HepG2 (cell line): ENCODE results near the gene S1PR3. TPM values are rescaled to one million over a fixed set of nuclear protein-coding genes. Genes with fewer than 3 reads are reported as not detected.

Experiments
- ARID5B ChIP-seq: IDR thresholded peaks from 2 replicates; pipeline ENCODE4 v1.4.0; 2020; ENCODE audit warnings: mild to moderate bottlenecking, missing genetic modification reagents
- HCFC1 ChIP-seq: fragments of 150-350 bp; IDR thresholded peaks from 2 replicates; pipeline ENCODE4 v1.6.1; 2014; ENCODE audit warnings: low read depth, low read length
- MAZ ChIP-seq, 2 experiments: sonication (generic) in 1 of 2; formaldehyde crosslinking in 1 of 2; IDR thresholded peaks; 2 replicates each; pipeline versions ENCODE4 v1.5.0 to v1.6.1; 2012 to 2020; ENCODE audit warnings: low read depth in 2 of 2, mild to moderate bottlenecking in 2 of 2, borderline replicate concordance in 1 of 2, improper control_type of control experiment in 1 of 2, low read length in 1 of 2, missing genetic modification reagents in 1 of 2, moderate library complexity in 1 of 2
- NR1H2 ChIP-seq: sonication (generic); formaldehyde crosslinking; IDR thresholded peaks from 2 replicates; pipeline ENCODE4 v1.8.1; 2022; ENCODE audit warnings: low read depth, missing genetic modification reagents, borderline replicate concordance
- ZNF276 ChIP-seq: sonication (generic); formaldehyde crosslinking; IDR thresholded peaks from 2 replicates; pipeline ENCODE4 v1.4.0; 2020; ENCODE audit warnings: mild to moderate bottlenecking, low read depth, missing genetic modification reagents
- ZNF766 ChIP-seq: sonication (generic); formaldehyde crosslinking; IDR thresholded peaks from 2 replicates; pipeline ENCODE4 v1.5.0; 2020; ENCODE audit warnings: missing genetic modification reagents, borderline replicate concordance
- polyA plus RNA-seq, 8 experiments: library from polyadenylated mRNA; depleted of rRNA in 3 of 8; stranded (reverse) in 7 of 8; unstranded in 1 of 8; fragments of >200 nt; fragmentation: Illumina TruSeq in 4 of 8; extraction: Trizol in 4 of 8; gene quantifications; 2 replicates each; pipeline versions ENCODE4 v1.2.1 to v1.2.3, GENCODE V29; 2011 to 2016; ENCODE audit warnings: low read depth in 4 of 8, missing spikeins in 1 of 8, mixed read lengths in 1 of 8; ENCODE audit not compliant: insufficient read depth in 1 of 8
- total RNA-seq, 5 experiments: library from RNA; depleted of rRNA; stranded (reverse); fragments of >200 nt; fragmentation: Illumina TruSeq; extraction: Trizol; gene quantifications; 2 replicates each; pipeline ENCODE4 v1.2.3, GENCODE V29; 2016; ENCODE audit warnings: low read depth in 1 of 5
- TF ChIP-seq, protein P1 (sequence below): sonication (generic); formaldehyde crosslinking; IDR thresholded peaks from 2 replicates; pipeline ENCODE4 v1.8.1; 2022; ENCODE audit warnings: mild to moderate bottlenecking, missing genetic modification reagents
- TF ChIP-seq, protein P2 (sequence below): fragments of 450-650 bp; IDR thresholded peaks from 2 replicates; pipeline ENCODE4 v1.6.1; 2017

Gene S1PR3
- total and polyA plus RNA-seq, 2 of the 13 experiments (the other 11 are each of a cell fraction or from before 2014, with no cell fraction given) = 0.02 TPM; not detected in 1

- TF ChIP-seq ZNF276 (CRISPR knock-in tag) = no peak
- TF ChIP-seq, protein P1, sequence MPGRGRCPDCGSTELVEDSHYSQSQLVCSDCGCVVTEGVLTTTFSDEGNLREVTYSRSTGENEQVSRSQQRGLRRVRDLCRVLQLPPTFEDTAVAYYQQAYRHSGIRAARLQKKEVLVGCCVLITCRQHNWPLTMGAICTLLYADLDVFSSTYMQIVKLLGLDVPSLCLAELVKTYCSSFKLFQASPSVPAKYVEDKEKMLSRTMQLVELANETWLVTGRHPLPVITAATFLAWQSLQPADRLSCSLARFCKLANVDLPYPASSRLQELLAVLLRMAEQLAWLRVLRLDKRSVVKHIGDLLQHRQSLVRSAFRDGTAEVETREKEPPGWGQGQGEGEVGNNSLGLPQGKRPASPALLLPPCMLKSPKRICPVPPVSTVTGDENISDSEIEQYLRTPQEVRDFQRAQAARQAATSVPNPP (CRISPR knock-in tag) = no peak
- TF ChIP-seq ARID5B (CRISPR knock-in tag) = no peak
- no peak for TF ChIP-seq NR1H2 (CRISPR knock-in tag)
- no peak for TF ChIP-seq MAZ (IDR thresholded peaks at IDR 0.05; ENCODE audit: borderline replicate concordance, low read depth, low read length)
- TF ChIP-seq MAZ (CRISPR knock-in tag; IDR thresholded peaks at IDR 0.05; ENCODE audit: low read depth) = no peak
- TF ChIP-seq HCFC1 = no peak
- TF ChIP-seq, protein P2, sequence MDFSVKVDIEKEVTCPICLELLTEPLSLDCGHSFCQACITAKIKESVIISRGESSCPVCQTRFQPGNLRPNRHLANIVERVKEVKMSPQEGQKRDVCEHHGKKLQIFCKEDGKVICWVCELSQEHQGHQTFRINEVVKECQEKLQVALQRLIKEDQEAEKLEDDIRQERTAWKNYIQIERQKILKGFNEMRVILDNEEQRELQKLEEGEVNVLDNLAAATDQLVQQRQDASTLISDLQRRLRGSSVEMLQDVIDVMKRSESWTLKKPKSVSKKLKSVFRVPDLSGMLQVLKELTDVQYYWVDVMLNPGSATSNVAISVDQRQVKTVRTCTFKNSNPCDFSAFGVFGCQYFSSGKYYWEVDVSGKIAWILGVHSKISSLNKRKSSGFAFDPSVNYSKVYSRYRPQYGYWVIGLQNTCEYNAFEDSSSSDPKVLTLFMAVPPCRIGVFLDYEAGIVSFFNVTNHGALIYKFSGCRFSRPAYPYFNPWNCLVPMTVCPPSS = no peak
- TF ChIP-seq ZNF766 (CRISPR knock-in tag) = no peak
Measured at GRCh38 chr9:89051421-89052025, 60.3 kb downstream of the S1PR3 start (continued).
